Left kidney (tissue), 2 donors: ENCODE measurements around the gene KRT1. TPM values are rescaled to one million over a fixed set of nuclear protein-coding genes. Genes with fewer than 3 reads are reported as not detected.
A peak's percentile ranks its signal among the peaks of the same experiment; 100 is the strongest.

ENCODE experiments used
- DNase-seq: peaks from one replicate; pipeline ENCODE4 v3.0.0-alpha.2; 2013
- polyA plus RNA-seq: library from polyadenylated mRNA; unstranded; fragments of 120-200 nt; gene quantifications from one replicate; pipeline ENCODE4 v1.2.1, GENCODE V29; 2013; ENCODE audit not compliant: insufficient read length

Gene KRT1
- polyA plus RNA-seq, 1 donor, result 0.17 TPM

DNA sequence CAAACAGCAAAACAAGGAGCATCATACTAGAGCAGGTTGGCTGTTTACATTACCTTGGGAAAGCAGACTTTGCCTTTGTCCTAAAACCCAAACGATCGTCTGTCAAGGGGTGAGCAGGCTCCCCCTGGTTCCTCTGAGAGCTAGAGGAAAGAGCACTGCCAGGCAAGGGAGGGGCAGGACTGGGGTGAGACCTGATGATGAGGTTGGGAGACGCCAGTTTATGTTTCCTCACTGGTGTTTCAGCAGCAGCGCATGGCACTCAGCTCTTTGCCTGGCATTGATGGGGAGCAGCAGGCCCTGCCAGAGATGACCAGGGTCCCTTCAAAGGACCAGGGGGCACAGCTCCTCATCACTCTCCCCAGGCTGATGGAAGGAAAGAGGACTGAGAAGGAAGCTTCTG, 20.3 kb downstream of the KRT1 start:
- no peak for DNase-seq

GRCh38 chr12:52659395-52659794, 20.8 kb downstream of the KRT1 start:
- DNase-seq, result no peak

DNA sequence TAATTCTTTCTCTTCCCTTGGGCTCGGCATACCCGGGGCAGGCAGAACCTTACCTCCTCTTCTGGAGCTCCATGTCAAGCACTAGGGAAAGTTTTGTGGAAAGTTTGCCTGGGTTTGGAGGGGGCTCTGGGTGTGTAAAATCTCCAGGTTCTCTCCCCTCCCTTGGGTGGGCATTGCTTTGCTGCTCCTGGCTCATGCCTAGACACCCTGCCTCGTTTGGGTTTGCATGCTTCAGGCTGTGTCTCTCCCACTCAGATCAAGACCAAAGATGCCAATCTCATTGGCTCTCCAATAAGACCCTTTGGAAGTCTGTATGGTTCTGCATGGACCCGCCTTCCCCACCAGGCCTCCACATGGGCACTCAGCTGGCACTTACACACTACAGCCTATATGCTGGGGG, 22.0 kb downstream of the KRT1 start:
- DNase-seq, result no peak

DNA sequence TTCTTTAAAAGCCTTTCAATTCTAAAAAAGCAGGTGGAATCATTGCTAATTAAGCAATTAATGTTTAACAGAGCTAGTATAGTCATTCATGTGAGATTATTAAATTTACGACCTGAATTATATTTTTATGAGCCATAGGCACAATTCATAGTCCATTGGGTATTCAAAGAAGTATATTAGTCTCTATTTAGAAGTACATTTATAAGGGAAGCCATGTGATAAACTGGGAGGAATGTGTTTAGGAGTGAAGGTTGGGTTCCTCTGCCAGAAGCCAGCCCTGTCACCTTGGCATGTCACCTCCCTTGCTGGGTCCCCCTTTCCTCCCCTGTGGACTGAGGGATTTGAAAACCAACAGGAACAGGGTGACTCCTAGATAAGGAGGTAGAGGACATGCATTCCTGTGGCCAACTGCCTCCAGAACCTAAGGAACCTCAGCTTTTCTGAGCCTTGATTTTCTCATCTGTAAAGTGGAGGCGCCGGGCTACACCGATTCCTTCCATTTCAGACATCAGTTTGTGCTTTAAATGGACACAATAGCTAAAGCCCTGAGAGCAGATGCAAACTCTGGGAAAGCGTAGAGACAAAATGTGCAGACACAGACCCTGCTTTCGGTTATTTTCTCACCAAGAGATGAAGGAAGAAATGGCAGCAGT, 22.8 kb downstream of the KRT1 start:
- DNase-seq, result no peak

- no peak for DNase-seq
Measured at GRCh38 chr12:52656616-52657015, 23.6 kb downstream of the KRT1 start.

- no peak for DNase-seq
Measured at GRCh38 chr12:52655720-52656124, 24.5 kb downstream of the KRT1 start.

DNA sequence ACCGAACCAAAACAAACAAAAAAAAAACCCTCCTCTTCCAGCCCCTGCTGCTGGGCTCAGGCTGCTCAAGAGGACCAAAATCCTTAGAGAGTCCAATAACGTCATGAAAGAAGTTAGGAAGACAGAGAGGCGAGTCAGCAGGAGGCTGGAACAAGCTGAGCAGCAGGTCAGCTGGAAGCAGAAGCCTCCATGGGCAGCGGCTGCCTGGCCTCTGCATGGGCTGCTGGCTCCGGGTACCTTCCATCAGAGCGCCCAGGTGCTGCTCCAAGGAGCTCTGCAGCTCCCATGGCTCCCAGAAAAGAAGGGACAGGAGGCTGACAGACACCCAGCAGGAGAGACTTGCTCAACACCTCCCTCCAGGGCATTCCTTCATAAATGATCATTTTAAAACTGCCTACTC, 25.0 kb downstream of the KRT1 start:
- no peak for DNase-seq

GRCh38 chr12:52651726-52652261, 28.4 kb downstream of the KRT1 start, which contains the start of gene KRT2:
Gene KRT2, minus strand, starts transcription at chr12:52652211. Its CDS starts 69 bp downstream, at chr12:52652142.
- no peak for DNase-seq

- DNase-seq, result peak; percentile 20
Measured at GRCh38 chr12:52650520-52651081, 29.6 kb downstream of the KRT1 start.

DNA sequence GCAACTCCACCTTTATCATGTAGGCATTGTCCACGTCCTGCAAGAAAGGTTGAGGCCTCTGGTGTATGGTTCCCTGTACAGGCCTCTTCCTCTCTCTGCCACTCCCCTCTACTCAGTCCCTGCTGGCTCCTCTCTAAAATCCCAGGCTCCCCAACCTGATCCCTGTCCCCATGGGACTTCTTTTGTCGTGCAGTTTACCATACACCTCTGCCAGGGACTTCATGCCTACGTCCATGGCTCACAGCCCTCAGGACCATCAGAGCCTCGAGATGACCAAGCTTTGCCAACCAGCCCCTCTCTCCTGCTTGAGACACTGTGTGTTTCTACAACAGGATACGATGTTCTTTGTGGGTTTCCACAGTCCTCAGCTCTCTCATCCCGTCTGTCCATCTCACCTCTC, 31.1 kb downstream of the KRT1 start:
- no peak for DNase-seq

DNA sequence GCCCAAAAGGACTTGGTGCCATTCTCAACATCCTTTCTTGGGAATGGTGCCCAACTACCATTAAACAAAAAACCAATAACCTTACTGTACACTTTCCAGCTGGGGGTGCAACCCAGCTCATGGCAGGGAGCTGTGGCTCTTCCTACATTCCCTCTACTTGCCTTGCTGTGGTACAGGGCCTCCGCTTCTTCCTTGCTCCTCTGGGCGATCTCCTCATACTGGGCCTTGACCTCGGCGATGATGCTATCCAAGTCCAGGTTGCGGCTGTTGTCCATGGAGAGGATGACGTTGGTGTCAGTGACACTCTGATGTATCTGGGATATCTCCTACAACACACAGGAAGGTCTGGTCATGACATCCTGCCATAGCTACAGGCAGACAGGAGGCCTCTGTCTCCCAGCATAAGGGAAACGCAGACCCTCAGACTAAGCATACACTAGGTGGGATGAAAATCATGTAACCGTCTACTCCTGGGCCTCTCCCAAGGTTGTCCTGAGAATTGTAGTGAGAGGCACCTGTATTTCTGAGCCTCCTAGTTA, 32.1 kb downstream of the KRT1 start:
- no peak for DNase-seq

GRCh38 chr12:52647601-52648000, 32.6 kb downstream of the KRT1 start:
- no peak for DNase-seq

- DNase-seq, result no peak
Measured at GRCh38 chr12:52646613-52647012, 33.6 kb downstream of the KRT1 start.

DNA sequence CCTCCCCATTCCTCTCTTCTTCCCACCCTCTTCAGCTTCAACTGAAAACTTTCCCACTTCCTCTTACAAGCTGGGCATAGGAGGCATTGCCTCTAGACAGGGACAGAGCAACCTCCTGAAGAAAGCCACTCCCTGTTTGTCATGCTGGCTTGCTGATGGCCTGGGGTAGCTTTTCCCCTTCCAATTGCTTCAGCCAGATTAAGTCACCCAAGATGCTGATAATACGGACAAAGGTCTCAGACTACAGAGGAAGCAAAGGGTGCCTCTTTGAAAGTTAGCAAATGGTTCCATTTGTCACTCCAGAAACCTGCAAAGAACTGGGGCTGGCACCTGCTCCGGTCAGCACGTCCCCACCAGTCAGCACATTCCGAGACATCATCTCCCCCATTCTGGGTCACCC, 34.2 kb downstream of the KRT1 start:
- DNase-seq, result no peak

- no peak for DNase-seq
Measured at GRCh38 chr12:52645120-52645761, 35.0 kb downstream of the KRT1 start.

GRCh38 chr12:52644078-52644415, 36.2 kb downstream of the KRT1 start:
- DNase-seq, result no peak

DNA sequence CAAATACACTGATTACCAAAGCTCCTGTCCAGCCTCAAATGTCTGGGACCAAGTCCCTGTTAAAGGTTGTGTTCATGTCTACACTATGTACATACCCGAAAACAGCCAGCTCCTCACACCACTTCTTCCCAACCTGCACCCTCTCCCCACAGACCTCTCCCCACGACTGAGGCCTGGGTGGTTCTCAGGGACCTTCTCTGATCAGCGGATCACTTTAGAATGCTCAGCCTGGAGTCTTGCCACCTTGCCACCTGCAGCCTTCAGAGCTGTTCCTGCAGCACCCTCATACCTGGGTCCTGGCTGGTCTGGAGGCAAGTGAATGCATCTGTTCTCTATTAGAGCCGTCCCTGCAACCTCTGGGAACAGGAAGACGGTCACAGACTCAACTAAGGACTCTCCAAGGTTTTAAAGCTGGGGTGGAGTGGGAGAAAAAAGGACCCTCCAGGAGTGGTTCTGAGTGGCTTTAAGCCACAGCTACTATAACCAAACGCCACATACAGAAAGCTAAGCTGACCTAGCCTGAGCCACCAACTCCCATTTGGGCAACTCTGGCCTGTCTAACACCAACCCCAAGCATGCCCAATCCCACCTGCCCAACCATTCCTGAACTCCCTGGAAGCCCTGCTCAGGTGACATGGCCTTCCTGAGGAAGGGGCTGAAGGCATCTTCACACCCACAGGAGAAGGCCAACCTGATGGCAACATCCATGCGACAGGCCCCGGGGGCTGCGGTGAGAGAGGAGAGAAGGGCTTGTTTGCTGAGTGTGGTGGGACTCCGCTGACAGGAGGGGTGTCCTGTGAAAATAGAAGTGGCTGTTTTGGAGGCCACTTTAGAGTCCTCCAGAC, 36.8 kb downstream of the KRT1 start:
- DNase-seq, result no peak

- DNase-seq, result no peak
Measured at GRCh38 chr12:52641468-52641867, 38.7 kb downstream of the KRT1 start.

- DNase-seq, result no peak
Measured at GRCh38 chr12:52637299-52637698, 42.9 kb downstream of the KRT1 start.

- DNase-seq, result no peak
Measured at GRCh38 chr12:52636592-52637258, 43.5 kb downstream of the KRT1 start.

GRCh38 chr12:52636189-52636588, 44.0 kb downstream of the KRT1 start:
- DNase-seq, result no peak
